ENCODE results near the gene SBK1.

GRCh38 chr16:28316054-28316453, 23.7 kb downstream of the SBK1 start:
- TF ChIP-seq CTCF (IDR thresholded peaks at IDR 0.05), result no peak
- TF ChIP-seq POLR2A (IDR thresholded peaks at IDR 0.05), result no peak
- no peak for TF ChIP-seq EP300 (IDR thresholded peaks at IDR 0.05)
